Loucy (cell line): ENCODE results near the gene TMEM19.

Experiments used
- CTCF ChIP-seq: fragments of 200-600 bp; sonication (generic); conservative IDR thresholded peaks from 2 replicates; pipeline ENCODE4 v1.5.1; 2014; ENCODE audit warnings: mild to moderate bottlenecking, antibody characterized with exemption, low read length
- EZH2phosphoT487 ChIP-seq: fragments of 200-600 bp; IDR thresholded peaks from 2 replicates; pipeline ENCODE4 v1.6.1; 2018; ENCODE audit warnings: antibody characterized with exemption, mild to moderate bottlenecking, moderate library complexity, borderline replicate concordance

DNA sequence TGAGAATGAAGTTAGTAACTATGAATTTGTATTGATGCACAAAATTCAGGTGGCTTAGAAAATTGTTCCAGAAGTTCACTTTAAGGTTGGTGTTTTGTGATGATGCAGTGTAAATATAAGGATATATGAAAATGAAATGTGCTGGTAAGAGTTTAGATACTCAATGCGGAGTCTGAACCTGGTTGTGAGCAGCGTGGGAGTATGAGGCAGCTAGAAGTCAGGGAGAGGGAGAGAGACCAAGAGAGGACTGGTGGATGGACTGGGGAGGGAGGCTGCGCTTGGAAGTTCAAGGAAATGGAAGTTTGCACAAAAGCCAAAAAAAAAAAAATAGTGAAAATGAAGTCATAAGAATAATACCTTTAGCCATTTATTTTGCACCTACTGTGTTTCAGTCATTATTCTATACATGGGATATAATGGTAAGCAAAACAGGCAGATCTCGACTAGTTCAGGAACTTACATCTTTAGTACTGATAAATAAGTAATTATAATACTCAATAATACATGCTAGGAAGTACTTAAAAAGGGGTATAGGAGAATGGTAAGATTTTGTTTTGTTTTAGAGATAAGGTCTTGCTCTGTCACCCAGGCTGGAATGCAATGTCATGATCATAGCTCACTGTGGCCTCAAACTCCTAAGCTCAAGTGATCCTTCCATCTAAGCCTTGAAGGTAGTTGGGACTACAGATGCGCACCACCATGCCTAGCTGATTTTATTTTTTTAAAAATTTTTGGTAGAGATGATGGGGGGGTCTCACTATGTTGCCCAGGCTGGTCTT is 58.8 kb downstream of the TMEM19 start:
- TF ChIP-seq CTCF (no peak), EZH2phosphoT487 (no peak)
